Suprapubic skin (tissue), 3 donors: ENCODE data around the gene NFKB2.

Experiments
- CTCF ChIP-seq, 2 donors: fragments of 200-600 bp in 1 of 2; fragments of 450-650 bp in 1 of 2; sonication (generic) in 1 of 2; IDR thresholded peaks; one replicate each; pipeline ENCODE4 v1.5.1; 2016 to 2019; ENCODE audit warnings: antibody characterized with exemption in 2 of 2, mild to moderate bottlenecking in 1 of 2, moderate library complexity in 1 of 2
- POLR2AphosphoS5 ChIP-seq, 3 donors: sonication (generic); formaldehyde crosslinking; IDR thresholded peaks; one replicate each; pipeline ENCODE4 v1.6.1; 2017; ENCODE audit warnings: antibody characterized with exemption in 3 of 3

DNA sequence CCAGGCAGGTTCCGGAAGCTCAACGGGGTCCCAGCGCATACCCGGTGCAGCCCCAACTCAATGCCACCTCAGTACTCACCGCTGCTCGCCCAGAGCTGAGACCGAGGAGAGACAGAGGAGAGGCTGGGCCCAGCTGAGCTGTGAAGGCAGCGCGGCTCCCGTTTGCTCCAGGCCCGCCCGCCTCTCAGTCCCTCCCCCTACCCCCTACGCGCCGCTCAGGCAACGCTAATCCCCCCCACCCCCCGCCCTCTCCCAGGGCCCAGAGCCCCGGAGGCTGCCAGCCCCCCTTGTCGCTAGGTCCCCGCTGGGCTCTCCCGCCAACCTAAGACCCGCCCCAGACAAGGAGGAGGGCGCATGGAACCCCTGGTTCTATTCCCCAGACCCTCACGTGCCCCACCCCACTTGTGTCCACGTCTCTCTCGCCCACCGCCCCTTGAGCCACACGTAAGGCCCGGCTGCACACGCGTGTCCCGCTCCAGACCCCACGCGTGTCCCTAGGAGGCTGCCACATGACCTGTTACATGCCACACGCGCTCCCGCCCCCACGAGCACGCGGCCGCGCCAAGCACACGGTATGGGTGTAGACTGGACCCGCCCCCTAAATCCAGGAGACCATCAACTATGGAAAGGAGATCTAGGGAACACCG, 23.2 kb downstream of the NFKB2 start, which contains the start of gene PSD:
- TF ChIP-seq CTCF (IDR thresholded peaks at IDR 0.05) (no peak), POLR2AphosphoS5 (IDR thresholded peaks at IDR 0.05) (no peak)
